GM06990 (cell line): Measurements from ENCODE around the gene ATP1A3.

Source experiments
- DNase-seq: peaks from one replicate; pipeline ENCODE4 v3.0.0-alpha.2; 2011; ENCODE audit not compliant: insufficient read length; ENCODE audit errors: extremely low read depth
- H3K27me3 ChIP-seq: replicated peaks from 2 replicates; pipeline ENCODE4 v1.6.0; 2011; ENCODE audit warnings: low read length; ENCODE audit not compliant: control insufficient read depth, insufficient read depth
- H3K36me3 ChIP-seq: 2 replicates; pipeline ENCODE4 v1.5.1; 2011; ENCODE audit warnings: low read length; ENCODE audit not compliant: control insufficient read depth, insufficient read depth
- H3K4me3 ChIP-seq: replicated peaks from 2 replicates; pipeline ENCODE4 v1.5.1; 2011; ENCODE audit warnings: low read depth, mild to moderate bottlenecking, control low read depth, low read length
- TF ChIP-seq, protein P1 (sequence below): IDR thresholded peaks from 2 replicates; pipeline ENCODE4 v1.5.1; 2011; ENCODE audit warnings: low read length, control low read depth, mild to moderate bottlenecking, inconsistent platforms; ENCODE audit not compliant: insufficient read depth, poor library complexity, severe bottlenecking

ATP1A3 gene

DNA sequence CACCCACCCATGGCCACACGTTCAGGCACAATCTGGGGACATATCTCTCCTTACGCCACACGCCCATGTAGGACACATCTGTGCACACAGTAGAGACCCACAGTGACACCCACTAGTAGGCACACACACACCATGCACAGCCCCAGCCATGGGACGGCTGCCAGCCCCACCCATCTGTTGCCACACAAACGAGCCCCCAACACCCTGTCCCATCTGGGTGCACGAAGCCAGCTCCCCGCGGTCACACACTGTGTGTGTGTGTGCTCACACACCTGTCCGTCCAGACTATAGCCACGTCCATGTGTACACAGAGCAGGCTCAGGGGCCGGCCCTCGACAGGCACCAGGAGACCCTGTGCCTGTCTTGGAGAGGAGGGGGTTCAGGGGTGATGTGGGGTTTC lies 76.4 kb downstream of the ATP1A3 start:
- no peak for DNase-seq
- H3K27me3 ChIP-seq, result peaks cover 2% of the 10 kb centered on the region
- no peak overlapping the region for H3K4me3 ChIP-seq
- TF ChIP-seq, protein P1, sequence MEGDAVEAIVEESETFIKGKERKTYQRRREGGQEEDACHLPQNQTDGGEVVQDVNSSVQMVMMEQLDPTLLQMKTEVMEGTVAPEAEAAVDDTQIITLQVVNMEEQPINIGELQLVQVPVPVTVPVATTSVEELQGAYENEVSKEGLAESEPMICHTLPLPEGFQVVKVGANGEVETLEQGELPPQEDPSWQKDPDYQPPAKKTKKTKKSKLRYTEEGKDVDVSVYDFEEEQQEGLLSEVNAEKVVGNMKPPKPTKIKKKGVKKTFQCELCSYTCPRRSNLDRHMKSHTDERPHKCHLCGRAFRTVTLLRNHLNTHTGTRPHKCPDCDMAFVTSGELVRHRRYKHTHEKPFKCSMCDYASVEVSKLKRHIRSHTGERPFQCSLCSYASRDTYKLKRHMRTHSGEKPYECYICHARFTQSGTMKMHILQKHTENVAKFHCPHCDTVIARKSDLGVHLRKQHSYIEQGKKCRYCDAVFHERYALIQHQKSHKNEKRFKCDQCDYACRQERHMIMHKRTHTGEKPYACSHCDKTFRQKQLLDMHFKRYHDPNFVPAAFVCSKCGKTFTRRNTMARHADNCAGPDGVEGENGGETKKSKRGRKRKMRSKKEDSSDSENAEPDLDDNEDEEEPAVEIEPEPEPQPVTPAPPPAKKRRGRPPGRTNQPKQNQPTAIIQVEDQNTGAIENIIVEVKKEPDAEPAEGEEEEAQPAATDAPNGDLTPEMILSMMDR, result no peak
- no peaks in the 10 kb centered on the region for H3K36me3 ChIP-seq
